Testis (tissue), 2 donors: ENCODE data around the gene TEX26.

Experiments used
- CTCF ChIP-seq, 3 experiments: fragments of 450-650 bp in 2 of 3; fragments of 200-600 bp in 1 of 3; sonication (generic) in 1 of 3; IDR thresholded peaks; one replicate each; pipeline ENCODE4 v1.5.1; 2016 to 2019; ENCODE audit warnings: antibody characterized with exemption in 3 of 3, mild to moderate bottlenecking in 2 of 3, moderate library complexity in 1 of 3
- POLR2A ChIP-seq: fragments of 450-650 bp; IDR thresholded peaks from one replicate; pipeline ENCODE4 v1.6.1; 2017; ENCODE audit warnings: antibody characterized with exemption, mild to moderate bottlenecking, moderate library complexity

- TF ChIP-seq CTCF (IDR thresholded peaks at IDR 0.05) (no peak), POLR2A (no peak)
These were observed 7.7 kb upstream of the TEX26 start for GRCh38 chr13:30924721-30925120.
